Measurements from ENCODE around the gene TTC23L. TPM values are rescaled to one million over a fixed set of nuclear protein-coding genes. Genes with fewer than 3 reads are reported as not detected.

TTC23L gene
- total RNA-seq, 1 donor from 2014 or later = under 0.01 TPM

GRCh38 chr5:34881246-34881645 is 42.3 kb downstream of the TTC23L start:
- Histone ChIP-seq H3K36me3 (ENCODE audit: control insufficient read depth, insufficient read depth, low read length) (no peaks in the 10 kb centered on the region), H3K27me3 (ENCODE audit: control insufficient read depth, insufficient read depth, low read length) (no peaks in the 10 kb centered on the region), H3K4me3 (ENCODE audit: low read depth, low read length) (no peak overlapping the region)
- FAIRE-seq (no peak), DNase-seq (ENCODE audit: low read depth) (no peak)
- no peak for TF ChIP-seq CTCF (IDR thresholded peaks at IDR 0.05; ENCODE audit: insufficient read depth, low read length, severe bottlenecking)

DNA sequence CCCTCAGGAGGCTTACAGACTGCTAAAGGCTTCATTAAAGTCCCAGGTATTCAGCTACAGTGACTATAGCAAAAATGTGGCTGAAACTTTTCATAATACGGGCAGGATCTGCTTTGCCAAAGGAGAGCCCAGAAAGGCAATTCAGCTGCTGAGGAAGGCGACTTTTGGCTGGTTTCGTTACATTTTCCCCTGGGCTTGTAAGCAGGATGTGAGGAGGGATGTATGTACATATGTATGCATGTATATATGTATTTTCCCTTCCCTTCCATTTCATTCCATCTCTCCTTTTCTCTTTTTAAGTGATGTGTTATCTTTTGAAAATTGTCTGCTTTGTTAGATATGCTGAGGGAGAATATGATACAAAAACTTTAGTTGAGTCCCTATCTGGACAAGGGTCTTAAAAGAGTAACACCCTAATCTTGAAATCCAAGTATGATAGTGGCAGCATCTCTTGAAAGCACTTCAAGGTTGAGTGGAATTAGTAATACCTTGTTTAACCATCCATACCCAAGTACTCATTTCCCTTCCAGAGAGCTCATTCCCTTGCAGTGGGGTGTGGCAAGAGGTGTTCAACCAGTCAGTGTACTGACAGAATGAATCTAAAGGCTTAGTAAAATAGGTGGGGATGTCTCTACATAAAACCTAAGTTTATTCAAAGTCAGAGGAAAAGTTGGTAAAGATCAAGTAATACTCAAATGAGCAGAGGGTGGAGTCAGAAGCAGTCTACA is 47.6 kb downstream of the TTC23L start:
- H3K36me3 ChIP-seq (ENCODE audit: control insufficient read depth, insufficient read depth, low read length) = no peaks in the 10 kb centered on the region
- no peak for FAIRE-seq
- DNase-seq (ENCODE audit: low read depth) = peak; percentile 25
- TF ChIP-seq CTCF (IDR thresholded peaks at IDR 0.05; ENCODE audit: insufficient read depth, low read length, severe bottlenecking) = no peak
- no peaks in the 10 kb centered on the region for H3K27me3 ChIP-seq (ENCODE audit: control insufficient read depth, insufficient read depth, low read length)
- H3K4me3 ChIP-seq (ENCODE audit: low read depth, low read length) = no peak overlapping the region

- DNase-seq (ENCODE audit: low read depth) (no peak), FAIRE-seq (no peak)
- Histone ChIP-seq H3K36me3 (ENCODE audit: control insufficient read depth, insufficient read depth, low read length) (no peaks in the 10 kb centered on the region), H3K4me3 (ENCODE audit: low read depth, low read length) (no peak overlapping the region), H3K27me3 (ENCODE audit: control insufficient read depth, insufficient read depth, low read length) (no peaks in the 10 kb centered on the region)
- no peak for TF ChIP-seq CTCF (IDR thresholded peaks at IDR 0.05; ENCODE audit: insufficient read depth, low read length, severe bottlenecking)
Observed at GRCh38 chr5:34889394-34889793, 50.4 kb downstream of the TTC23L start.

DNA sequence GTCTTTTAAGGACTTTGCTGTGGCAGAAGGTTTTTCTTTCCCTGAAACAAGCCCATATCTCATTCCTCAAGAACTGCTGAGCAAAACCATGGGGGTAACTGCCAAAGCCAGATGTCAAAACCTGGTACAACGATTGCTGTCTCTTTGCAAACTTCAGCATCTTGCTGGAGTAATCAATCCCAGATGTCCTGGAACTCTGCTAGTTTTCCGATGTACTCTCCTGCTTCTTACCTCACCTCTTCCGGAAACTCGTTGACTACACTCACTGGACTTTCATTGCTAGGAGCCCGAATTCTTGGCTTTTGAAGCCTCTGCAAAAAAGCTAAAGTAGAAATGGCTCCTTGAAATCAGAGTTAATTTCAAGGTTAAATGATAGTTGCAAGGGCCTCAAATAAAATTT is 53.0 kb downstream of the TTC23L start:
- Histone ChIP-seq H3K4me3 (ENCODE audit: low read depth, low read length) (no peak overlapping the region), H3K36me3 (ENCODE audit: control insufficient read depth, insufficient read depth, low read length) (no peaks in the 10 kb centered on the region), H3K27me3 (ENCODE audit: control insufficient read depth, insufficient read depth, low read length) (no peaks in the 10 kb centered on the region)
- TF ChIP-seq CTCF (IDR thresholded peaks at IDR 0.05; ENCODE audit: insufficient read depth, low read length, severe bottlenecking) = no peak
- FAIRE-seq (peak; percentile 93), DNase-seq (ENCODE audit: low read depth) (no peak)

GRCh38 chr5:34892414-34892813 is 53.5 kb downstream of the TTC23L start:
- TF ChIP-seq CTCF (IDR thresholded peaks at IDR 0.05; ENCODE audit: insufficient read depth, low read length, severe bottlenecking) = no peak
- DNase-seq (ENCODE audit: low read depth) (no peak), FAIRE-seq (no peak)
- Histone ChIP-seq H3K4me3 (ENCODE audit: low read depth, low read length) (no peak overlapping the region), H3K36me3 (ENCODE audit: control insufficient read depth, insufficient read depth, low read length) (no peaks in the 10 kb centered on the region), H3K27me3 (ENCODE audit: control insufficient read depth, insufficient read depth, low read length) (no peaks in the 10 kb centered on the region)

DNA sequence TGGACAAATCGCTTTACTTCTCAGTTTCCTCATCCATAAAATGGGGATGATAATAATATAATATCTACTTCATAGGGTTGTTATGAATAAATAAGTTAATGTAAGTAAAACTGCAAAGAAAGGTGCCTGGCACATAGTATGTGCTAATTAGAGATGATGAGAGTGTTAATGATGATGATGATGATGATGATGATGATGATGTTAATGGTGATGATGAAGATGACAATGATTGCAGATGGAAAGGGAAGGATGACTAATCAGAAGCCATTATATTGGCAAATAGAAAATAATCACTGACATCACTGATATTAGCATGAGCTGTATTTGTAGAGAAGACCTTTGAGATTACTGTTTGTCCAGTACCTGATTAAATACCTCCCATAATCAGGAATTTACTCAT is 55.8 kb downstream of the TTC23L start:
- DNase-seq (ENCODE audit: low read depth) = no peak
- H3K27me3 ChIP-seq (ENCODE audit: control insufficient read depth, insufficient read depth, low read length) = no peaks in the 10 kb centered on the region
- no peaks in the 10 kb centered on the region for H3K36me3 ChIP-seq (ENCODE audit: control insufficient read depth, insufficient read depth, low read length)
- FAIRE-seq = no peak
- no peak for TF ChIP-seq CTCF (IDR thresholded peaks at IDR 0.05; ENCODE audit: insufficient read depth, low read length, severe bottlenecking)
- no peak overlapping the region for H3K4me3 ChIP-seq (ENCODE audit: low read depth, low read length)

Measured in bronchial epithelial cell (primary cell).